Stimulated activated CD8-positive, alpha-beta memory T cell treated with anti-CD3 and anti-CD28 coated beads, Interleukin-7, amount 100 ng/mL, for 4 hours (primary cell): Measurements from ENCODE around the gene AGFG2.
"Not testable (repeated sequence)": the region's sequence is repeated elsewhere in the genome, so short reads cannot be mapped to it uniquely, and the experiment has no call there.

Source experiments
- DNase-seq, 2 donors: peaks; one replicate each; pipeline ENCODE4 v3.0.0-alpha.2; 2020; ENCODE audit warnings: low read depth in 2 of 2

The AGFG2 gene

GRCh38 chr7:100552532-100552931, 13.5 kb downstream of the AGFG2 start:
- DNase-seq, result no peak

- no peak for DNase-seq
Measured at GRCh38 chr7:100553032-100553431, 14.0 kb downstream of the AGFG2 start.

- no peak for DNase-seq
Measured at GRCh38 chr7:100555701-100556100, 16.7 kb downstream of the AGFG2 start.

GRCh38 chr7:100556541-100556940, 17.5 kb downstream of the AGFG2 start:
- DNase-seq, result no peak

GRCh38 chr7:100559127-100559526, 20.1 kb downstream of the AGFG2 start:
- no peak for DNase-seq

GRCh38 chr7:100561491-100562194, 22.6 kb downstream of the AGFG2 start:
- no peak for DNase-seq

- DNase-seq, result no peak
Measured at GRCh38 chr7:100562195-100563099, 23.4 kb downstream of the AGFG2 start.

GRCh38 chr7:100563100-100563564, 24.1 kb downstream of the AGFG2 start:
- DNase-seq, result no peak

- peak; percentile 68 to 75 for DNase-seq
Measured at GRCh38 chr7:100563809-100564400, 24.9 kb downstream of the AGFG2 start.

- DNase-seq, result not testable (repeated sequence)
Measured at GRCh38 chr7:100564405-100564804, 25.4 kb downstream of the AGFG2 start.

GRCh38 chr7:100565133-100565571, 26.1 kb downstream of the AGFG2 start:
- no peak for DNase-seq

- no peak for DNase-seq
Measured at GRCh38 chr7:100566018-100566531, 27.1 kb downstream of the AGFG2 start.

GRCh38 chr7:100567031-100567730, 28.2 kb downstream of the AGFG2 start:
- DNase-seq, result no peak

- DNase-seq, result no peak
Measured at GRCh38 chr7:100567751-100568175, 28.8 kb downstream of the AGFG2 start.

GRCh38 chr7:100568176-100568895, 29.3 kb downstream of the AGFG2 start:
- DNase-seq, result no peak

- DNase-seq, result peak in 1 of 2 donors; percentile 34
Measured at GRCh38 chr7:100568896-100569844, 30.2 kb downstream of the AGFG2 start.

- DNase-seq, result no peak
Measured at GRCh38 chr7:100570954-100571828, 32.2 kb downstream of the AGFG2 start.

- no peak for DNase-seq
Measured at GRCh38 chr7:100571829-100572116, 32.8 kb downstream of the AGFG2 start.
